ENCODE measurements around the gene LENEP.

The LENEP gene

DNA sequence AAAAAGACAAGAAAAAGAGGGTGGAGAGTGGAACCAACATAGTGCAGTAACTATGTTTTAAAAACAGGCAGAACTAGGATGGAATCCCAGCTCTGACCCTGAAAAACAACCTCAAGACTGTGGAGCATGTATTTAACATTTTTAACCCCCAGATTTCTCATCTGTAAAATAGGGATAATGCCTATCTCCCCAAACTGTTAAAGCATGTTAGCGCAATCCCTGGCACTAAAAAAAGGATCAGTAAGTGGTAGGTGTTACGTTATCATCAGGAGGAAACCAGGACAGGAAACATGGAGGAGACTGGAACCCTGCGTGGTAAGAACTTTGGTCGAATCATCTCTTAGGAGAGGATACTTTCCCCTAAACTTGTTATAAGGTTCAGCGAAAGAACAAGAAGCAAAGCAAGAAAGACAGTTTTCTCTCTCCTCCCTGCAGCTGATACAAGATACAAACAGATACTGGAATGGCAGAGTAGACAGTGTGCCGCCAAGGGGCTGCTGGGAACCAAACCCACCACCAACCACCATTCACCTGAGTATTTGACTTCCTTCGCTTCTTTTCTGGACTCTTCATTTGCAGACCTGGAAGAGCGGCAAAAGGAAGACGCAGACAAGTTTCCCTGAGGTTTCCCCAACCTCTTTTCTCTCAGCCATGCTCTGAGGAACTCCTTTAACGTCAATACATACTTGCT is 32.8 kb upstream of the LENEP start:
- no peak for DNase-seq (ENCODE audit: low read depth in 3 of 3)

DNA sequence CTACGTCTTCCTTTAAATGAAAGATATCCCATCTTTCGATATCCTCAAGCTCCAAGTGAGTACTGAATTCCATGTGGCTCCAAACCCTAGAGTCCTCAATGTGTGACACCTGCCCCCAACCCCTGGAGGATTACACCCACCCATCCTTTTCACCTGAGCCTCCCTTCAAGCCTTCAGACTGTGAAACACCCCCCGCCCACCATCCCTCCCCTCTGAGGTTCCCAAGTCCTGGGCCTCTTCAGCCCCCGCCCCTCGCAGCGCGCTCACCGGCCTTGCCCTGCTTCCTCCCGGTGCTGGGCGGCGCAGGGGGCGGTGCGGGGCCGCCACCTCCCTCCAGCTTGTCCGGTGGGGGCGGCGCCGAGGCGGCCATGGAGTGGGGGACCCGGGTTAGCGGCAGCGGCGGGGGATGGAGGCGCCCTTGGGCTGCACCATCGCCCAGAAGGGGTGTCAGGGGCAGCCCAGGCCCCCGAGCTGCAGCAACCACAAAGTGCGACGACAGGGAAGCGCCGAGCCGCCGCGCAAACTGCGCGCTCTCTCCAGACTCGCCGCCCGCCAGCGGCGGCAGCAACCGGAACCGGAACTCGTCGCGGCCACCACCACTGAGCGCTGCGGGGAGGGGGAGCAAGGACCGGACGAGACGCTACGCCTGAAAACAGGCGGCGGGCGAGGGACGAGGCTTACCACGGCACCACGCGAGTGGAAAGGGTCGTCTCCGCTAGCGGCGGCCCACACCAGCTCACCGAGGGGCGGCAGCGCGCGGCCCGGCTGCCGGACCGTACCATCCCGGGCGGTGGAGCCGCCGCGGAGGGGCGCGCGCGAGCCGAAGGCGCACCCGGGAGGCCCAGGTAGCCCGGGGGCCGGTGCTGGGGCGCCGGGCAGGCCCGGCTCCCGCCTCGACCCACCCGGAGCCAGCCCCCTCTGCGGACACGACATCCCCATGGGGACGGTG is 31.9 kb upstream of the LENEP start, which contains the start of gene PYGO2:
Gene PYGO2 (minus strand): TSS at position 576 of the 949 bp plus-strand sequence. CDS start 206 bp downstream, at position 370.
- peak; percentile 63 to 80 (median 65) for DNase-seq (ENCODE audit: low read depth in 3 of 3)

DNA sequence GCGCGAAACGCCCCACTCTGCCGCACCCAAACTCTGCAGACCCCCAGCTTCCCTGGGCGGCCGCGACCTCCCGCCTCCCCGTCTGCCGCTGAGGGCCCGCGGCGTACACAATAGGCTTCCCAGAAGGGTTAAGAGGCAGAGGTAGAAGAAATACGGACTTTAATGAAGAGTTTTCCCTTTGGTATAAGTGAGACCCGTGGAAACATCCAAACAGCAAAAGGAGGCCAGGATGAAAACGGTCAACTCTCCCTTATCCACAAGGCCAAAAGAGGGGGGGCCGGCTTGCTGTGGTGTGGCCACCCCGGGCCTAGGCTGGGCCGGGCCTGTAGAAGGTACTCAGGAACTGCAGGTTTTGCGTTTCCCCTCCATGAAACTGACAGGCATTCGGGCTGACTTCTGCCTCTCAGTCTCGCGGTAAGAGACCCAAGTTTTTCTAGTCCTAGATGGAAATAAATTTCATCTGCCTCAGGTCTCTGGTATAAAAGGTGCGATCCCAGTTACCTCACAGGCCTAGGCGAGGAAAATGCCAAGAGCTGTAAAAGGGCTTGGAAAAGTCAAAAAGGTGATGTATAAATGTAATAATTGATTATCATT is 31.1 kb upstream of the LENEP start:
- DNase-seq (ENCODE audit: low read depth in 3 of 3) = no peak

DNA sequence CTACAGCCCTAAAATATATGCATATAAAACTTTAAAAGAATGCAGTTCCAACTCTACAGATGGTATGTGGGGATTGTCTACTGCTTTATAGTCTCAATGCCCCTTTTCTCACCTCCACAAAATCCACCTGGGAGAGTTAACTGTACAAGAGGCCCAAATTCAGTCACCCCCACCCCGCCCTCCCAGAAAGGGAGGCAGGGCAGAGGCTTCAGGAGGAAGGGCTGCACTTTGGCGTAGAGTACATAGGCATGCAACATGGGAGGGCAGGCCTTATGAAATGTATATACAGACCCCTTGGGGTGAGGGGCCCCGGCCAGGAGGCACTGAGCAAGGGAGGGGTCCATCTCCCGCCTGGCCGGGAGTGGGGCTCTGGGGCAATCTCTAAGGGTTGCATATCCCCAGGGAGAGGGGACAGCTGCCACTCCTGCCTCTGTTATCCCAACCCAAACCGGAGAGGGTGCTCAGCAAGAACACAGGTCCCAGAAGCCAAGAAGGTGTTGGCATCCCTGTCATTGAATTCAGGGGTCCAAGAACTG is 30.5 kb upstream of the LENEP start:
- no peak for DNase-seq (ENCODE audit: low read depth in 3 of 3)

DNA sequence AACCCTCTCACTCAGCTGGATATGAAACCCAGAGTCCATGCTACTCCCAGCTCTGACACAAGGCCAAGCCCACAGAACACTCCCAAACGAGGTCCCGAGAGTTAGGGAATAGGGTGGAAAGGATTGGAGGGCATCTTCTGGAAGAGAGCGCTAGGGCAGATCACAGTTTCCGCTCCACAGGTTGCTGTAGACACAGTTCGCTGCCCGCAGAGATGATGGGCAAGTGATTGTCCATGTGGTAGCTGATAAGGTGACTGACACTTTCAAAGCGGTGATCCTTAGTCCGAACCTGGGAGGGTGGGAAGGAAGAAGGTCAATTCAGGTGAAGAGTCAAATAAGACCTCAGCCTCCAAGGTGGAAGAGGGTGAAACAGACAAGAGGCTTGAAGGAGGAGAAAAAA is 29.7 kb upstream of the LENEP start:
- no peak for DNase-seq (ENCODE audit: low read depth in 3 of 3)

DNA sequence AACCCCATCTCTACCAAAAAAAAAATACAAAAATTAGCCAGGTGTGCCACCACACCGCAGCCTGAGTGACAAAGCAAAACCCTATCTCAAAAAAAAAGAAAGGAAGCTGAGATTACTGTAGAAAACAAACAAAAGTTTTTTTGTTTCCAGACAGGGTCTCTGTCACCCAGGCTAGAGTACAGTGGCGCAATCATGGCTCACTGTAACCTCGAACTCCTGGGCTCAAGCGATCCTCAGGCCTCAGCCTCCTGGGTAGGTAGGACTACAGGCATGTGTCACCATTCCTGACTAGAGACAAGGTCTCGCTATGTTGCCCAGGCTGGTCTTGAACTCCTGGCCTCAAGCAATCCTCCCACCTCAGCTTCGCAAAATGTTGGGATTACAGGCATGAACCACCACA is 29.0 kb upstream of the LENEP start:
- no peak for DNase-seq (ENCODE audit: low read depth in 3 of 3)

DNA sequence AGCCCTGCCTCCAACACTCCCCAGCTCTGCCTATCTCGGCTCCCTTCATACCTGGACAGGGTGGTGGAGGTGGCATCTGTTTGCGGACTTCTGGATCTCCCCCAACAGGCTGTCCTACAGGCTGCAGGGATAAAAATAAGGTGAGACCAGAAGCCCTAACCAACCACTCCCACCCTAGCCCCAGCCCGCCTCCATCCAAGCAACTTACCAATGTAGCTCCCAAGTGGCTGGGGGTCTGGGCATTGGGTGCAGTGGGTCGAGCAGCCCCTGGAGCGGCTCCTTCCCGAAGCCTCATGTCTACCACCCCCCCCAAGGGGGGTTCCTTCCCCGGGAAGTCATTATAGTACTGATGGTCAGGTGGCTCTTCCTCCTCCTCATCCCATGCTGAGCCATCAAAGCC is 27.3 kb upstream of the LENEP start:
- no peak for DNase-seq (ENCODE audit: low read depth in 3 of 3)

DNA sequence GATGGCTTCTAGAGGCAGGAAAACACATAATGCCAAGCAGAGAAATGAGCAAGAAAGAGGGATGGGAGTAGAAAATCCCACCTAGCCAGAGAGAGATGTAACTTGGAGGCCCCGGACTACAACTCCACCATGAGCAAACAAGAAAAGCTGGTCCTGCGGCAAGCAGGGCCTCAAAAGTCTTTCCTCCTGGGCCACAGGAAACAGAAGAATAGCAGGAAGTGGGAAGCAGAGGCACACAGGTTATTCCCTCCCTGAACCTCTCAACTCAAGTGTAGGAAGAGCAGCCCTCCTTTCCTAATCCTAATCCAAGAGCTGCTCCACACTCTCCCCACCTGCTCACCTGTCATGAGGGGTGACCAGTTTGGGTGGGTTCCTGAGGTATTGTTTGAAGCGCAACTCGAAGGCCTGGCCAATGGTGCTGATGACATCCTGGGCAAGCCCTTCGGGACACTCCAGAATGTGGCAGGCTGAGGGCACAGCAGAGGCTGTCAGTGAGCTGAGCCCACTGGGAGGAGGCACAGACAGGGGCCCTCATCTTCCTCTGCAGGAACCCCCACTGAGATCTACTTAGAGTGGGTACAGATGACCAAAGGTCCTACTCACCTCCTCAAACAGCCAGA is 25.9 kb upstream of the LENEP start:
- DNase-seq (ENCODE audit: low read depth in 3 of 3) = no peak

DNA sequence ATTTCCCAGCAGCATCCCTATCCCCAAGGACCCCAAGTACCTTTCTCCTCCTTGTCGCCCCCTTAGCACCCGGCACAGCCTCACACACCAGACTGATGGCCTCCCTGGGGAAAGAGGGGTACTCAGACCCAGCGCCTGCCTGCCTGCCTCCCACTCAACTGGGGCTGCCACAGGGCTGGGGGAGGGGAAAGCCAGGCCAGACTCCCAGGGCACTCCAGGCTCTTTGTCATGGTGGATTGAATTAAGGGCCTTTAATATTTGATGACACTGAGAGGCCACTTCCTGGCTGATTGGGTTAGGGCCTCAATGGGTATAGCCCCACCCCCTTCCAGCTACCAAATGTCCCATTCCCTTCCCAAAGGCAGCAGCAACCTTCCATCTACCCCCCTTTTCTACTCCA is 24.7 kb upstream of the LENEP start:
- no peak for DNase-seq (ENCODE audit: low read depth in 3 of 3)

DNA sequence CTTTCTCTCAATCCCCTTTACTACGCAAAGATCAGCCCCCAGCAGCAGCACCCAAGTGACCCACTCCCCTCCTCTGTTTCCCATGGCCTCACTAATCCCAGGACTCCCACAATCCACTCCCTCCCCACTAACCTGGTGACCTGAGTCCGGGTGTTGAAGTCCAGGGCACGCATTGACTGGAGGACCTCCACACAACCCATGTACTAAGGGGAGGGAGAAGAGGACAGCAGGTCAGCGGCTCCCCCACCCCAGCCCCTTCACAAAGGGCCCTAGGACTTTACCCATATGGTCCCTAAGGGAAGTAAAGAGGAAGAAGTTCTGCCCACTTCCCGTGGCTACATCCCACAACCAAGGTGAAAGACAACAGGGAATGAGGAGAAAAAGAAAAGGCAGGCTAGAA is 24.1 kb upstream of the LENEP start:
- no peak for DNase-seq (ENCODE audit: low read depth in 3 of 3)

DNA sequence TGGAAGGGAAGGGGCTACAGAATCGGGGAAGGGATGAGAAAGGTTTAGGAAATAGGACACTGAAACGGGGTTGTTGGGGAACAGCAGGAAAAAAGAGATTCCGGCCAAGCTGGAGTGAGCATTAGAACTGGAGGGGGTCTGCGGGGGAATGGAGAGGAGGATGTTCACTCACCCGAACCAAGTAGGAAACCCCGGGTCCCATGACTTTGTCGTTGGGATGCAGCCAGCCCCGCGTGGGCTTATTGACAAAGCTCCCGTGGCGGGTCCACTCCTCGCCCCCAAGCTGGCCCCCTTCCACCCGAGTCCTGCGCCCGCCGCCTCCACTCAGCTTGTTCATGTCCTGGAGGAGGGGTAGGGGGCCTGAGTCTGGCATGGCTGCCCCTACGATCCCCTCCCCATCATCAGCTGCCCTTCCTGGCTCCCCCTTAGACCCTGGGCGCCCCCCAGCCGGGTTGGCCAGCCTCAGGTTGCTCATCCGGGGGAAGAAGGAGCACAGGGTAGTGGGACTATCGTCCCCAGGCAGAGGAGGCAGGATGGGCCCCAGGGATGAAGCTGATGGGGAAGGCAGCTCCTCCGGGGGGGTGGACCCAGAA is 23.4 kb upstream of the LENEP start:
- DNase-seq (ENCODE audit: low read depth in 3 of 3) = no peak

DNA sequence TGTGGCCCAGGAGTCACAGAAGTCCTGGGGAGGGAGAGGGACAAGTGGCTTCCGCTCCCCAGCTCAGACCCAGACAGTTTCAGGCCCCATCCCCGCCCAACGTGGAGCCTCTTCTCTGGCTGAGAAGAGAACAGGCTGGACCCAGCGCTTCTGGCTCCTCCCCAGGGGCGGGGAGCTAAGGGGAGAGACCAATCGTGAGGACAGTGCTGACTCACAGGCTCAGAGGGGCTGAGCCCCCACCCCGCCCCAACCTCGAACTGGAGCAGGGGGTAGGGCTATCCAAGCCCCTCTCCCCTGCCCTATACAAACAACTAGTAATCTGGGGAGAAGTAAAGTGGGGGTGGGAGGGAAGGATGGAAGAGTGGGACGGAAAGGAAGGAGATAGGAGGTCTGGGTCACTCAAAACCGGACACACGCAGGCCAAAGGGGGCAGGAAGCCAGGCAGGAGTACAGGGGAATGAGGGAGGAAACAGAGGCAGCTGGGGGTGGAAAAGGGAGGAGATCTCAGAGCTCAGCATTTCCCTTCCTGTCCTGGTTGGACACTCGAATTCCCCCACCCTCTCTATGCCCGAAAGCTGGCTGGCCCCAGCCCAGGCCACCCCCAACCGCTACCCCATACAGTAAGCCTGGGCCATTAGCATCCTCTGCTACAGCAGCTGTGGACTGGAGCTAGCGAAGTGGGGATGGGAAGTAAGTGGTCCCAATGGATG is 22.6 kb upstream of the LENEP start, which contains the start of gene SHC1:
Gene SHC1 (minus strand): TSS at position 117 of the 710 bp plus-strand sequence. CDS start 221 bp downstream, outside the sequence.
- peak in 1 of 3 donors; percentile 20 for DNase-seq (ENCODE audit: low read depth in 3 of 3)

DNA sequence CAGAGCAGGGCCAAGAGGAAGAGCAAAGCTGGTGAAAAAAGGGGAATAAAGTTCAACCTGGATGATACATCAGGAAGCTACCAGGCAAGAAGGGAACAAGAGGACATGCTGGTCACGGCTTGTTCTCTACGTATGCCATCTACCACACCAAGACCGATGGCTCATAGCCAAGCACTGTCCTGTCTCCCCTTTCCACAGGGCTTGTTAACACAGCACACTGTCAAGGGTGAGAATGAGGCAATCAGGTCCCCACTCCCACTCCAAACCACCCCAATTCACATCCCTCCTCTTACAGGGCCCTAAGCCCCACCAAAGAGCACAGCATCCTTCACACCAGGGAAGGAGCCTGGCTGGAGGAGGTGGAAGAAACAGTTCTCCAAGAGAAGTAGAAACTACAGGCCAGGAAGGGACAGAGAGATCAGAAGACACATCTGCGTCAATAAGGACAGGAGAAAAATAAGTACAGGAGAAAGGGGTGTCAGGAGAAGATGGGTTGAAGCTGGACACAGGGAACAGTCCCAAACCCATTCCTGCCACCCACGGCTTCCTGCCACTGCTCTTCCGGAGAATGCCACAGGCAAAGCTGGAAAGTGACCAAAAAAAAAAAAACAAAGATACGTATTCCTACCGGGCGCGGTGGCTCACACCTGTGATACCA is 21.9 kb upstream of the LENEP start:
- DNase-seq (ENCODE audit: low read depth in 3 of 3) = no peak

DNA sequence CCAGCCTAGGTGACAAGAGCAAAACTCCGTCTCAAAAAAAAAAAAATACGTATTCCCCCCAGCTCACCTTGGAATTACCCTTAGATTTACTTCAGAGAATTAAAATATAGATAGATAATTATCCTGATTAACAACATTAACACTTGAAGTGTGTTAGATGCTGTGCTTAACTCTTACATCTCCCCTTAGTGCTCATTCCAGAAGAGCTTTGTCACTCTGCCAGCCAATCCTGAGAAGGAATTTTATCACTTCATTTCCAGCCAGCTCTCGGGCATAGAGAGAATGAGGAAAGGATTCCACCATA is 21.2 kb upstream of the LENEP start:
- DNase-seq (ENCODE audit: low read depth in 3 of 3) = no peak

DNA sequence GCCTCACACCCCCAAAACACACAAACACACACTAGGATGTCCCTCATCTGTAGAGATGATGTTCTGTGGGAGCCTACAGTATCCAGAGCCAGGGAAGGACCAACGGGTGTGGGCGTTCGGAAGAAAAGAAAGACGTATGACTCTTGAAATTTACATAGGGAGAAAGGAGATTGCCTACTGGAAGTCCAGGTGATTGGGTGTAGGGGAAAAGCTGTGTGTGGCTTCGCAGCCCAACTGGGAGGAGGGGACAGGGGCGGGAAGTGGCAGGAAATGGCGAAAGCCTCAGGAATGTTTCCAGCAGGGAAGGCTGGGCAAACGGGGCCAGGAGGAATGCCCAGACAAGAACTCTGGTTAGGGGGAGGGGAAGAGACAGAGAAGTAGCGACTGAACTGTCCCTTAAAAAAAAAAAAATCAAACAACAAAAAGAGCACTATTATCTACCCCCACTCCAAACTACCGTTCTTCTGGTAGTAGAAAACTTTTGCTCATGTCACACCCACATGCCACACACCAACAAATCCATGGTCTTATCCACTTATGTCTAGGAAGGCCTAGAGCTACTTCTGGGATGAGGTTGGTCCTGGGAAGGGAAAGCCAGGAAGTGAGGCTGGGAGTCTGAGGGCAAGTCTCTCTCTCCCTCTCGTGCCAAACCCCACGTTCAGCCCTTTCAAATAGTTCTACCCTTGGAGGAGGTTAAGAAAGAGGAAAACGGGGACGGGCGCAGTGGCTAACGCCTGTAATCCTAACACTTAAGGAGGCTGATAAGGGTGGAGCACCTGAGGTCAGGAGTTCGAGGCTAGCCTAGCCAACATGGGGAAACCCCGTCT is 20.7 kb upstream of the LENEP start:
- DNase-seq (ENCODE audit: low read depth in 3 of 3) = no peak

DNA sequence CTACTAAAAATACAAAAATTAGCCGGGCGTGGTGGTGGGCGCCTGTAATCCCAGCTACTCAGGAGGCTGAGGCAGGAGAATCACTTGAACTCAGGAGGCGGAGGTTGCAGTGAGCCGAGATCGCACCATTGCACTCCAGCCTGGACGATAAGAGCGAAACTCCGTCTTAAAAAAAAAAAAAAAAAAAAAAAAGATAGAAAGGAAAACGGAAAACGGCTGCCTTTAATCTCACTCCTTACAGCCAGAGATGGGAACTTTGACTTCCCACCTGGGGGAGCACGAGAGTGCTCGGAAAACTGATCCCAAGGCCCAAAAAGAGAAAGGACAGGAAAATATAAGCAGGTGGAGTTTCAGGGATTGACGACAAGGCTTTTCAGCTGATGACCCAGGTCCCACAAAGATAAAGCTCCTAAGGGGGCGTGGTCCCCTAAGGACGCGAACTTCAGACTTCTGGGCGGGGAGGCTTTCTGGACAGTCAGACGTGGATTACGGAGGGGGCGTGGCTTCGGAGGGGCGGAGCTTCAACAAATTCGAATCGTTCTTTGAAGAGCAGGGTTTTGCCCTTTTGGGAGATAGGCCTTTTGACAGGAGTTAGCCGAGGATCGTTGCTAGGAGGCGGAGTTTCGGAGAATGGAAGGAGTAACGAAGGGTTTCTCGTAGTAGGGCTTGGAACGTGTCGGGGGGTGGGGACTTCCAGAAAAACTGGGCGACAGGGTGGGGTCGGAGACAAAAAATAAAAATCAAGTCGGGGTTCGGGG is 19.9 kb upstream of the LENEP start:
- peak; percentile 94 to 97 (median 95) for DNase-seq (ENCODE audit: low read depth in 3 of 3)

DNA sequence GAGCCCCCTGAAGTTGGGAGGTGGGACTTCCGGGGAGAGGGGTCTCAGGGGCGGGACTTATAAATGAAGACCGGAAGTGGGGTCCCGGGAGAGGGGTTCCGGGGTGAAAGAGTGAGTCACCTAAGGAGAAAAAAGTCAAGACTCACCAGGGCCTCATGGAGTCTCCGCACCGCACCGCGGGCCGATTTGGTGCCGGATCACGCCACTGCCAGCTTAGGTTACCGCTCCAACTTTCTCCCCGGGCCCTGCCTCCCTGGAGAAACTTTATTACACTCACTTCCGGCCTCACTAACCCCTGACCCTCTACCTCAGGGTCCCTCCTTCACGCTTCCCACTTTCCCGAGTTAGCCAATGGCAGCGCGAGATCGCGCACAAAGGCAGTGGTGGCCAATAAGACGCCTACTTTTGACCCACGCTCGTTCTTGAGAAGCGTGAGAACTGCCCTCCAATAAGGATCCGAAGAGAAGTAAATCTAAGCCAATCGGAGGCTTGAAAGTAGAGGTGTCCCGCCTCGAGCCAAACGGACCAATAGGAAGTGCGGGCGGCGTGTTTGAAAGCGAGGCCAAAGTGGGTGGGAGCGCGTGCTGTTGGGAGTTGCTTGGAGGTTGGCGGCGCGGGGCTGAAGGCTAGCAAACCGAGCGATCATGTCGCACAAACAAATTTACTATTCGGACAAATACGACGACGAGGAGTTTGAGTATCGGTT is 19.1 kb upstream of the LENEP start, which contains the start of gene CKS1B:
Gene CKS1B (plus strand): TSS at position 580 of the 706 bp plus-strand sequence. CDS start 65 bp downstream, at position 645.
- peak; percentile 87 to 94 (median 89) for DNase-seq (ENCODE audit: low read depth in 3 of 3)
